ENCODE measurements around the gene PLP1.

GRCh38 chrX:103782640-103783039, 6.0 kb downstream of the PLP1 start:
- TF ChIP-seq CTCF (IDR thresholded peaks at IDR 0.05) (no peak), POLR2A (IDR thresholded peaks at IDR 0.05) (no peak)

Data from esophagus squamous epithelium (tissue), 4 donors.